ENCODE data around the gene ORMDL1. TPM values are rescaled to one million over a fixed set of nuclear protein-coding genes. Genes with fewer than 3 reads are reported as not detected.

ORMDL1 gene
- total RNA-seq, result 29.7 TPM

- H3K36me3 ChIP-seq (ENCODE audit: control insufficient read depth in 3 of 3, insufficient read depth in 3 of 3, low read length in 3 of 3), result peaks cover 7 to 25% (median 19%) of the 10 kb centered on the region in 3 donors
Measured at GRCh38 chr2:189783927-189784867, at the start of gene ORMDL1, which contains the start of gene PMS1. TSS of gene ORMDL1 (minus strand) at chr2:189784339. CDS start at chr2:189782595, 1,744 bp downstream. TSS of gene PMS1 (plus strand) at chr2:189784450. CDS start at chr2:189791810, 7,360 bp downstream.

GRCh38 chr2:189830510-189830909, 46.4 kb upstream of the ORMDL1 start:
- peaks cover 0 to 3% (median 0%) of the 10 kb centered on the region in 3 donors for H3K4me1 ChIP-seq (ENCODE audit: control insufficient read depth in 3 of 3, insufficient read depth in 3 of 3, low read length in 3 of 3)
- no peak overlapping the region for H3K4me3 ChIP-seq (ENCODE audit: low read length in 3 of 3)
- H3K27ac ChIP-seq (ENCODE audit: low read depth, low read length), result no peak overlapping the region
- no peaks in the 10 kb centered on the region for H3K27me3 ChIP-seq (ENCODE audit: control insufficient read depth in 3 of 3, insufficient read depth in 3 of 3, low read length in 3 of 3)
- H3K36me3 ChIP-seq (ENCODE audit: control insufficient read depth in 3 of 3, insufficient read depth in 3 of 3, low read length in 3 of 3), result peaks cover 0 to 2% (median 0%) of the 10 kb centered on the region in 3 donors
- H3K9me3 ChIP-seq (ENCODE audit: control insufficient read depth in 3 of 3, low read length in 3 of 3), result no peaks in the 10 kb centered on the region
- H3K9ac ChIP-seq (ENCODE audit: low read depth in 1 of 3, low read length in 3 of 3), result no peak overlapping the region

More at GRCh38 chr2:189783927-189784867, at the start of gene ORMDL1, which contains the start of gene PMS1:
- Histone ChIP-seq H3K9ac (ENCODE audit: low read depth in 1 of 3, low read length in 3 of 3) (peak within 1 kb of the TSS; percentile 93 to 97 (median 96)), H3K9me3 (ENCODE audit: control insufficient read depth in 3 of 3, low read length in 3 of 3) (no peaks in the 10 kb centered on the region), H3K27me3 (ENCODE audit: control insufficient read depth in 3 of 3, insufficient read depth in 3 of 3, low read length in 3 of 3) (no peaks in the 10 kb centered on the region), H3K4me3 (ENCODE audit: low read length in 3 of 3) (peak within 1 kb of the TSS; percentile 93 to 98 (median 93)), H3K27ac (ENCODE audit: low read depth, low read length) (peak within 1 kb of the TSS; percentile 90), H3K4me1 (ENCODE audit: control insufficient read depth in 3 of 3, insufficient read depth in 3 of 3, low read length in 3 of 3) (peaks cover 13 to 24% (median 17%) of the 10 kb centered on the region in 3 donors)

GRCh38 chr2:189829102-189829833, 45.1 kb upstream of the ORMDL1 start:
- Histone ChIP-seq H3K4me3 (ENCODE audit: low read length in 3 of 3) (no peak overlapping the region), H3K27ac (ENCODE audit: low read depth, low read length) (no peak overlapping the region), H3K27me3 (ENCODE audit: control insufficient read depth in 3 of 3, insufficient read depth in 3 of 3, low read length in 3 of 3) (no peaks in the 10 kb centered on the region), H3K4me1 (ENCODE audit: control insufficient read depth in 3 of 3, insufficient read depth in 3 of 3, low read length in 3 of 3) (peaks cover 0 to 5% (median 0%) of the 10 kb centered on the region in 3 donors), H3K36me3 (ENCODE audit: control insufficient read depth in 3 of 3, insufficient read depth in 3 of 3, low read length in 3 of 3) (peaks cover 0 to 2% (median 0%) of the 10 kb centered on the region in 3 donors), H3K9me3 (ENCODE audit: control insufficient read depth in 3 of 3, low read length in 3 of 3) (no peaks in the 10 kb centered on the region), H3K9ac (ENCODE audit: low read depth in 1 of 3, low read length in 3 of 3) (no peak overlapping the region)

GRCh38 chr2:189826039-189826438, 41.9 kb upstream of the ORMDL1 start:
- Histone ChIP-seq H3K4me3 (ENCODE audit: low read length in 3 of 3) (no peak overlapping the region), H3K36me3 (ENCODE audit: control insufficient read depth in 3 of 3, insufficient read depth in 3 of 3, low read length in 3 of 3) (peaks cover 0 to 2% (median 0%) of the 10 kb centered on the region in 3 donors), H3K4me1 (ENCODE audit: control insufficient read depth in 3 of 3, insufficient read depth in 3 of 3, low read length in 3 of 3) (peaks cover 0 to 9% (median 0%) of the 10 kb centered on the region in 3 donors), H3K27ac (ENCODE audit: low read depth, low read length) (no peak overlapping the region), H3K9me3 (ENCODE audit: control insufficient read depth in 3 of 3, low read length in 3 of 3) (no peaks in the 10 kb centered on the region), H3K27me3 (ENCODE audit: control insufficient read depth in 3 of 3, insufficient read depth in 3 of 3, low read length in 3 of 3) (no peaks in the 10 kb centered on the region), H3K9ac (ENCODE audit: low read depth in 1 of 3, low read length in 3 of 3) (no peak overlapping the region)

- peak overlapping the region in 1 of 3 donors; percentile 30 for H3K9ac ChIP-seq (ENCODE audit: low read depth in 1 of 3, low read length in 3 of 3)
- H3K4me1 ChIP-seq (ENCODE audit: control insufficient read depth in 3 of 3, insufficient read depth in 3 of 3, low read length in 3 of 3), result peaks cover 0 to 9% (median 0%) of the 10 kb centered on the region in 3 donors
- no peaks in the 10 kb centered on the region for H3K36me3 ChIP-seq (ENCODE audit: control insufficient read depth in 3 of 3, insufficient read depth in 3 of 3, low read length in 3 of 3)
- H3K27ac ChIP-seq (ENCODE audit: low read depth, low read length), result no peak overlapping the region
- H3K27me3 ChIP-seq (ENCODE audit: control insufficient read depth in 3 of 3, insufficient read depth in 3 of 3, low read length in 3 of 3), result no peaks in the 10 kb centered on the region
- no peak overlapping the region for H3K4me3 ChIP-seq (ENCODE audit: low read length in 3 of 3)
- no peaks in the 10 kb centered on the region for H3K9me3 ChIP-seq (ENCODE audit: control insufficient read depth in 3 of 3, low read length in 3 of 3)
Measured at GRCh38 chr2:189824694-189825396, 40.7 kb upstream of the ORMDL1 start.

- Histone ChIP-seq H3K36me3 (ENCODE audit: control insufficient read depth in 3 of 3, insufficient read depth in 3 of 3, low read length in 3 of 3) (peaks cover 0 to 7% (median 0%) of the 10 kb centered on the region in 3 donors), H3K9ac (ENCODE audit: low read depth in 1 of 3, low read length in 3 of 3) (no peak overlapping the region), H3K4me3 (ENCODE audit: low read length in 3 of 3) (no peak overlapping the region), H3K9me3 (ENCODE audit: control insufficient read depth in 3 of 3, low read length in 3 of 3) (no peaks in the 10 kb centered on the region), H3K4me1 (ENCODE audit: control insufficient read depth in 3 of 3, insufficient read depth in 3 of 3, low read length in 3 of 3) (peaks cover 0 to 9% (median 0%) of the 10 kb centered on the region in 3 donors), H3K27me3 (ENCODE audit: control insufficient read depth in 3 of 3, insufficient read depth in 3 of 3, low read length in 3 of 3) (no peaks in the 10 kb centered on the region), H3K27ac (ENCODE audit: low read depth, low read length) (no peak overlapping the region)
Measured at GRCh38 chr2:189821953-189822748, 38.0 kb upstream of the ORMDL1 start.

GRCh38 chr2:189819297-189819704, 35.2 kb upstream of the ORMDL1 start:
- Histone ChIP-seq H3K9ac (ENCODE audit: low read depth in 1 of 3, low read length in 3 of 3) (no peak overlapping the region), H3K4me3 (ENCODE audit: low read length in 3 of 3) (no peak overlapping the region), H3K9me3 (ENCODE audit: control insufficient read depth in 3 of 3, low read length in 3 of 3) (no peaks in the 10 kb centered on the region), H3K4me1 (ENCODE audit: control insufficient read depth in 3 of 3, insufficient read depth in 3 of 3, low read length in 3 of 3) (peaks cover 0 to 4% (median 0%) of the 10 kb centered on the region in 3 donors), H3K27ac (ENCODE audit: low read depth, low read length) (no peak overlapping the region), H3K36me3 (ENCODE audit: control insufficient read depth in 3 of 3, insufficient read depth in 3 of 3, low read length in 3 of 3) (peaks cover 0 to 7% (median 0%) of the 10 kb centered on the region in 3 donors), H3K27me3 (ENCODE audit: control insufficient read depth in 3 of 3, insufficient read depth in 3 of 3, low read length in 3 of 3) (no peaks in the 10 kb centered on the region)

- H3K9ac ChIP-seq (ENCODE audit: low read depth in 1 of 3, low read length in 3 of 3), result no peak overlapping the region
- H3K27ac ChIP-seq (ENCODE audit: low read depth, low read length), result no peak overlapping the region
- H3K4me3 ChIP-seq (ENCODE audit: low read length in 3 of 3), result no peak overlapping the region
- peaks cover 0 to 4% (median 0%) of the 10 kb centered on the region in 3 donors for H3K4me1 ChIP-seq (ENCODE audit: control insufficient read depth in 3 of 3, insufficient read depth in 3 of 3, low read length in 3 of 3)
- no peaks in the 10 kb centered on the region for H3K9me3 ChIP-seq (ENCODE audit: control insufficient read depth in 3 of 3, low read length in 3 of 3)
- H3K36me3 ChIP-seq (ENCODE audit: control insufficient read depth in 3 of 3, insufficient read depth in 3 of 3, low read length in 3 of 3), result peaks cover 0 to 7% (median 0%) of the 10 kb centered on the region in 3 donors
- no peaks in the 10 kb centered on the region for H3K27me3 ChIP-seq (ENCODE audit: control insufficient read depth in 3 of 3, insufficient read depth in 3 of 3, low read length in 3 of 3)
Measured at GRCh38 chr2:189818249-189819038, 34.3 kb upstream of the ORMDL1 start.

Measured in skeletal muscle tissue (tissue), 4 donors.